HL-60/S4 treated with phorbol 12-myristate 13-acetate at 8.2 ng/mL for 4 days and 3 days (cell line): Measurements from ENCODE around the gene GLRX3.

Source experiments
- in situ Hi-C: fragments of 300-500 bp; cut with MboI; formaldehyde crosslinking; loops from 2 replicates; pipeline ENCODE4 v1.15.0; 2022; ENCODE audit warnings: low sequenced_read_pairs

The GLRX3 gene

DNA sequence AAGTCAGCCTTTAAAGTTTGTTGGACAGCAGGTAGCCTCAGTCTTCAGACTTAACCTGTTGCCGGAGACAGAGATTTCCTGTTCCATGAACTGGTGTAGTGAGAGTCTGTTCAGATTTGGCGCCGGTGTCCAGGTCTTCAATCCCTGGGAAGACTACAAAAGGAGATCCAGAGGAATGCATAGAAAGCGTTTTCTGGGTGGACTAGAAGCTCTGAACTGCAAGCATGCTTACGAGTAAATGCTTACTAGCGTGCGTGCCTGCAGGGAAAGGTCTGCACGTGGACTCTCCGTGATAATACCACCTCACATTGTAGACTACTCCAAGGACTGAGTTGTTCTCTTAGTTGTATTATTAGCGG is 878 bp downstream of the GLRX3 start:
- in situ Hi-C loops = loop anchor here (25.0 kb wide), 1 partner anchor 275 kb away; no protein-coding TSS in a partner anchor

- in situ Hi-C loops = loop anchor here (25.0 kb wide), 1 partner anchor 276 kb away; no protein-coding TSS in a partner anchor
These were observed 1.7 kb downstream of the GLRX3 start for GRCh38 chr10:130137659-130138478.

DNA sequence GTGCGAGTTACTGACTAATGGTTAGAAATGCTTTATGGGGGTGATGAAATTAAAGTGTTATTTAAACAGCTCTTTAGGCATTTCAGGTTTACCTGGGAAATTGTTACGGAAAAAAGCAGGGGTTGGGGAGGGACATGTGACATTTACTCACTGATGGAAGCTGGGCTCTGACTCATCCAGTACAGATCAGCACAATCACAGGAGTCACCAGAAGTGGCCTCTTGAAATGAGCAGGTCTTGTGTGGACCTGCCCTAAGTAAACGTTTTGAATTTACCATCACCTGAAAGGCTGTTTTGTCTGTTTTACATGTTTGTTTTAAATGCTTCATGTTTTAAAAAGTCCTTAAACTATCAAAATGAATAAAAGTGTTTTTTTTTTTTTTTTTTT is 2.3 kb downstream of the GLRX3 start:
- in situ Hi-C loops = loop anchor here (25.0 kb wide), 1 partner anchor 276 kb away; no protein-coding TSS in a partner anchor

DNA sequence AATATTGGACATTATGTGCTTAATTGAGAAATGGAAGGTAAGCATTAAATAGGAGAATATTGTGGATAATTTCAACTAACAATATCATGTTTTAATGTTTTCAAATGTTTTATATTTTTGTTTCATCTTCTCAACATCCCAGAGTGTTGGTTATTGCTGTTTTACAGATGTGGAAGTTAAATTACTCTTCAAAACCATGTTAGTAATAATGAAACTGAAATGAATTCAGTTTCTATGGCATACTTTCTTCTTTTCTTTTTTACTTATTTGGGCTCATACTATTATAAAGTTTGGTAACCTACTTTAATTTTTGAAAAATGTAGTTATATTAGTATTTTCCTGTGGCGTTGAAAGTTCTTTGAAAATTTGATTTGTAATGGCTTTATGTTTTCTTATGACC is 4.2 kb downstream of the GLRX3 start:
- in situ Hi-C loops = loop anchor here (25.0 kb wide), 1 partner anchor 278 kb away; no protein-coding TSS in a partner anchor

DNA sequence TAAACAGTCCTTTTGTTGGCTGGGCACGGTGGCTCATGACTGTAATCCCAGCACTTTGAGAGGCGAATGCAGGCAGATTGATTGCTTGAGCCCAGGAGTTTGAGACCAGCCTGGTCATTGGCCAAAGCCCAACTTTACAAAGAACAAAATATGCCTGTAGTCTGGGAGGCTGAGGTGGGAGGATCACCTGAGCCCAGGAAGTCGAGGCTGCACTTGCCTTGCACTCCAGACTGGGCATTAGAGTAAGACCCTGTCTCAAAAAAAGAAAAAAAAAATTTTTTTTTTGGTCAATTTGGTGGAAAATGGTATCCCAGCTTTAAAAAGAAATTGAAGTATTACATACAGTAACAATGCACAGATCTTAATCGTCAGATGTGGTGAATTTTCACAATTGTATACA is 4.8 kb downstream of the GLRX3 start:
- in situ Hi-C loops = loop anchor here (25.0 kb wide), 1 partner anchor 279 kb away; no protein-coding TSS in a partner anchor

DNA sequence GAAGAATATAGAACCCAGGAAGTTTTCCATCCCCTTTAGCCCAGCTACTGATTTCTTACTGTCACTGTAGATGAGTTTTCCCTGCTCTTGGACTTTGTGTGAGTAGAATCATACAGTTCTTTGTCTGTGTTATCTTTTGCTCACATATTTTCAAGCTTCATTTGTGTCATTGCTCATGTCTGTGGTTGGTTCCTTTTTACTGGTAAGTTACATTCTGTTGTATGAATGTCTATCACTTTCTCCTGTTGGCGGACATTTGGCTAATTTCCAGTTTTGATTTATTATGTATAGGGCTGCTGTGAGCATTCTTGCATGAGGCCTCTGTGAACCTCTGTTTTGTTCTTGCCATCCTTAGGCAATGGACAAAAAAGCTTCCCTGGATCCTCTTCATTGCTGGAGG is 5.3 kb downstream of the GLRX3 start:
- in situ Hi-C loops = loop anchor here (25.0 kb wide), 1 partner anchor 279 kb away; no protein-coding TSS in a partner anchor

- in situ Hi-C loops = loop anchor here (25.0 kb wide), 1 partner anchor 280 kb away; no protein-coding TSS in a partner anchor
These were observed 5.7 kb downstream of the GLRX3 start for GRCh38 chr10:130141878-130142277.

- in situ Hi-C loops = loop anchor here (25.0 kb wide), 1 partner anchor 284 kb away; no protein-coding TSS in a partner anchor
These were observed 9.9 kb downstream of the GLRX3 start for GRCh38 chr10:130146042-130146441.

DNA sequence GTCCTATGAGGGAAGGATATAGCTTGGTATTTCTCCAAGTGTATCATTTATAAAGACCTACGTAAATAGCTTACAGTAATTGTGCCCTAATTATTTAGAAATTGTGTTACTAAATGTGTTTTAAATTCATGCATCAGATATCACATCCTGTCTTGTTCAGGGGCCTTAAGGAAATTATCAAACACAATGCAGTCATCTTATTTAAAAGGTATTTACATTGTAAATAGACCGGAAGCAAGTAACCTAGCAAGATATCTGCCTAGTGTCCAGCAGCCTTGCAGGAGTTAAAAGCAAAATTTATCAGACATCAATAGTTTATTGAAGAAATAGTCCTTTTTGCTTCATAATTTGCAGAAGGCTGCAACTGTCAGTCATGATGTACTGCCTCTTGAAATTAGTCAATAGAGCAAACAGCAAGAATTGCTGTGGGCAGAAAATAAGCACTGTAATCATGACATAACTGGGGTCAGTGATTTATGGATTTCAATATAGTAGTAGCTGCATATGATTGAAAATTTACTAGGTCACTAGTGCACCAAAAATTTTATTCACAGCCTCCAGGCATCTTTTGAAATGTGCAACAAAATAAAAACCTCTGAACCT is 23.1 kb downstream of the GLRX3 start:
- in situ Hi-C loops = no loop called here

GRCh38 chr10:130160775-130161174 is 24.6 kb downstream of the GLRX3 start:
- in situ Hi-C loops = no loop called here

DNA sequence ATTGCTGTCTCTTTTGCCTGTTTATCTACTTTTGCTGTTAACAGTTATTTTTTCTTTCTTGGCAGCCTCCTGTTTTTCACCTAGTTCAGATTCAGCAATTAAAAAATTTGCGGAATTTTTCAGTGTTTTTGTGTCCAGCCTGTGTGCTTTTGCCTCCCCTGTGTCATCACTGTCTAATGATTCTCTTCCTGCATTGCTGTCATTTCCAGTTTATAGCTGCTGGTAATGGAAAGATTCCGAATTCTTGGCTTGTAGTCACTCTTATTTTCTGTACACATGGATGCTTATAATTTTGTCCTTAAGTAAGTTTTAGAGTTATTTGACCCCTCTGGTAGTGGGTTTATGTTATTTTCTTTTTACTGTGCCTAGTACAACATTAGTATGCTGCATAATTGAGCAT is 25.1 kb downstream of the GLRX3 start:
- in situ Hi-C loops = no loop called here

DNA sequence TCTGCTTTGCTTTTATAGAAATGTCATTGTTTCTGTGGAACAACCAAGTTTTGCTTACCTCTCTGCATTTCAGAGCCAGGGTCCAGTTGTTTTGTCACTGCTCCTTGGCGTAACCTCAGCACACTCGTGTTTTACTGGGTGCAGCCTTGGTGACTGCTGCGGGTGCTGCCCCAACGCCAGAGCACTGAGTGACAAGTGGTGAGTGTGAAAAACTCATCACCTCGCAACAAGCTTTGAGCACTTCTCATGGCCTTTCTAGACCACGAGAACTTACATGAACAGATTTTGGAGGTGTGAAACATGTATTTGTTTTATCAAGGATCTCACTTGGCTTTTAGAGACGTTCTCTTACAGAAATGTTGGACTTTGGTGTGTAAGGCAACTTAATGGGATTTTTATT is 31.0 kb downstream of the GLRX3 start:
- in situ Hi-C loops = no loop called here

DNA sequence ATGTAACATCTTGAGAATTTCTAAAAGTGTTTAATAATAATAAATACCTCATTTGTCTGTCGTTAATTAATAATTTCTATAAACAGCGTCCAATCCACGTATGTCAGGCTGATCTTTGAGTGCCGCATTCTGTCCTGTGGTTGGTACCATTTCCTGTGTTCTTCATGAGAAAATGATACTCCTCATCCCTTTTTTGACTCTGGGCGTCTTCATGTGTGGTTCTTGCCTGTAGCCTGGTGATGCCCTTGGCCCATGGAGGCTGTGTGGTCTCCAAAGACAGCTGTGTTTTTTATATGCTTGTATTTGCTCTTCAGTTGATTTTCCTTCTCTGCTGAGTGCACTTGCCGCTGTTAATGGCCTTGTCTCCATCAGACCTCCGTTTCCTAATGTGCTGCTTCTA is 31.5 kb downstream of the GLRX3 start:
- in situ Hi-C loops = no loop called here

DNA sequence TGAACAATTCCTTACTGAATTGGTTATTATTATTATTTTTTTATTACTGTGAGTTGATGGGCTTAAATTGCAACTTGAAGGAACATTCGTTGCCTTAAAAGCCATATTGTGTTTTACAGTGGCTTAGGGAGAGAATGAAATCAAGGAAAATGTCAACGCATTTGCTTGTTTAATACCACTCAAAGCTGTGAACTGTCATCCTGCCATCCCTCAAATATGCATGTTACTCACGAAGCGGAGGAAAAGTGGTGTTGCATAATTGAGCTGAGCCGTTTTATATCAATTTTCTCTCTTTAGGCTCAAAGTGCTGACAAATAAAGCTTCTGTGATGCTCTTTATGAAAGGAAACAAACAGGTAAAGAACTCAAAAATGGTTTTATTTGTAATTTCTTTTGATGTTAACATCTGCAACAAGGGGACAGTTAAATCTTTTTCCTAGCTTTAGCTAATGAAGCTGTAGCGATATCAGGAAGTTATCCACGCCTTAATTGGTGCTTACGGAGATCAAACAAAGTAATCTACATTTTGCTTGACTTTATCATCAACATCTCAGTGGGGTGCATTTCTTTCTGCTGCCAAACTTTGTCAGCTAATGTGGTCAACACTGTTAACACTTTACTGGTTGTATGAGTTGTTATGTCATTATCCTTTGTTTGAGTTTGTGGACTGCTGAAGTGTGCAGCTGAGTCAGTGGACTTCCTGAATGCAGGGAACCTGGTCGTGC is 33.1 kb downstream of the GLRX3 start:
- in situ Hi-C loops = no loop called here

- in situ Hi-C loops = no loop called here
These were observed 35.0 kb downstream of the GLRX3 start for GRCh38 chr10:130171196-130171595.

DNA sequence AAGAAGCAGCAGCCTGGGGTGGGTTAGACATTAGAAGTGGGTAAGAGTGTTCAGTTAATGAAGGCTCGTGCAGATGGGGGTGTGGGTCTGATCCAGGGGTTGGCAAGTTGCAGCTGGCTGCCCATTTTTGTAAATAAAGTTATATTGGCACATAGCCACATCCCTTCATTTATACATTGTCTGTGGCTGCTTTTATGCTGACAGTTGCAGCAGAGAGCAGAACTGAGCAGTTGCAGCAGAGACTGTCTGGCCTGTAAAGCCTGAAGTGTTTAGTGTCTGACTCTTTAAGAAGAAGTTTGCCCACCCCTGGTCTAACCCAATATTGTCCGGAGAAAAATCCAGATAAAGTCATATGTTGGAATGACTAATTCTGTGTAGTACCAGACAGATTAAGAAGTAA is 38.1 kb downstream of the GLRX3 start:
- in situ Hi-C loops = no loop called here

GRCh38 chr10:130175074-130175473 is 38.9 kb downstream of the GLRX3 start:
- in situ Hi-C loops = no loop called here

GRCh38 chr10:130177250-130177649 is 41.1 kb downstream of the GLRX3 start:
- in situ Hi-C loops = no loop called here

GRCh38 chr10:130179640-130180039 is 43.4 kb downstream of the GLRX3 start:
- in situ Hi-C loops = no loop called here

GRCh38 chr10:130180416-130180815 is 44.2 kb downstream of the GLRX3 start:
- in situ Hi-C loops = no loop called here

DNA sequence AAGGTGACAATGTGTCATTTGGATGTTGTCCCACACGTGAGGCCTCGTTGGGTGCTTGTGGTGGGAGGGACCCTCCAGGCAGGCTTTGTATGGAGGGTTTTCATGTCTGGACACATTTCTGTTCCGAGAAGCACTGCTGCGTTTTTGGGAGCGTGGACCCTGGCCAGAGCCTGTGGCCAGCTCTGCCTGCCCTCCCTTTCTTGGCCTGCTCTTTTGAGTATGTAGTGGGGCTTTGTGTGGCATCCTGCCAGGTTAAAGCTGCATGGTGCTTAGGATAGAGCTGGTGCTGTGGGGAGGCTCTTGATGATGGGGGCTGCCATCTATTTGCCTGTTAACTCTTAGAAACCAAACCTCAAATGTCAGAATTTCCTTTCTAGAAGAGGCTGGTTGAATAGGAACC is 45.7 kb downstream of the GLRX3 start:
- in situ Hi-C loops = no loop called here
